ENCODE results near the gene THOC7.
A peak's percentile ranks its signal among the peaks of the same experiment; 100 is the strongest.

Gene THOC7

DNA sequence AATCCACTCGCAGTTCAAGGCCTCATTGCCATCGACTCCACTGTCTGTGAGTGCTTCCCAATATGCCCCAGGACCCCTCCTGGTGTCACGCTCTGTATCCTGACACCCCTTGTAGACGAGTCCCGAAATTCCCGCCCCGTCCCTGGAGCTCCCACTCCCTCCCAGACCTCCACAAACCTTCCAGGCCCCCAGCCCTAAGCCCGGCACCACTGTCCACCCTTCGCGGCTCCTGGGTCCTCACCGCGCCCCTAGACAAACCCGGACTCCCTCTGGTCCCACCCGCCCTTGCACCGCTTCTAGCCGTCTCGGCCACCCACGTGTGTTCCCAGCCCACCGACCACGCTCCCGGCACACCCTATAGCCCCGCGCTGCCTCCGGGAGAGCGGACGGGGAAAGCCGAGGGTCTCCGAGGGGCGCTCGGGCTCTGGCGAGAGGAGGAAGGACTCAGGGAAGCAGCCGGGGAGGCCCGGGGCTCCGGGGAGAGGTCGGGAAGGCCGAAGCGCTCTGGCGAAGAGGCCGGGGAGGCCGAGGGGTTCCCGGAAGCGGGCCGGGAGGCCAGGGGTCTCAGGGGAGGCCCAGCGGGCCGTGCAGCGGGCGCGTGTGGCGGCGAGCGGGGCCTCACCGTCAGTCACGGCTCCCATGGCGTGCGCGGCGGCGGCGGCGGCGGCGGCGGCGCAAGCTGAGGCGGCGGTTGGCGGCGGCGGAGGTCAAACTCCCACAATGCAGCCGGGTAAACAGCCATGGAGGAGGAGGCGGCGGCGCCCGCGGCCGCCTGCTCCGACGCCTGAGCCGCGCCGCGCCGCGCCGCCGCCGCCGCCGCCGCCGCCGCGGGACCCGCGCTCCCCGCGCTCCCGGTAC, at the start of gene THOC7, which contains the start of gene ATXN7:
Gene THOC7, minus strand, starts transcription at position 656 of the 858 bp plus-strand sequence. Its CDS starts 15 bp downstream, at position 641.
Gene ATXN7, plus strand, starts transcription at position 718 of the 858 bp plus-strand sequence. CDS start 48,732 bp downstream, outside the sequence.
- Histone ChIP-seq H3K4me3 (ENCODE audit: low read depth, low read length) (peak within 1 kb of the TSS; percentile 97), H3K36me3 (peaks cover 19% of the 10 kb centered on the region), H3K27ac (peak within 1 kb of the TSS; percentile 98), H3K9me3 (ENCODE audit: severe bottlenecking) (no peaks in the 10 kb centered on the region), H3K27me3 (ENCODE audit: insufficient read depth, low read depth, severe bottlenecking) (no peaks in the 10 kb centered on the region)
- TF ChIP-seq CTCF (IDR thresholded peaks at IDR 0.05; ENCODE audit: low read depth, low read length), result no peak
- DNase-seq, result peak; percentile 79

DNA sequence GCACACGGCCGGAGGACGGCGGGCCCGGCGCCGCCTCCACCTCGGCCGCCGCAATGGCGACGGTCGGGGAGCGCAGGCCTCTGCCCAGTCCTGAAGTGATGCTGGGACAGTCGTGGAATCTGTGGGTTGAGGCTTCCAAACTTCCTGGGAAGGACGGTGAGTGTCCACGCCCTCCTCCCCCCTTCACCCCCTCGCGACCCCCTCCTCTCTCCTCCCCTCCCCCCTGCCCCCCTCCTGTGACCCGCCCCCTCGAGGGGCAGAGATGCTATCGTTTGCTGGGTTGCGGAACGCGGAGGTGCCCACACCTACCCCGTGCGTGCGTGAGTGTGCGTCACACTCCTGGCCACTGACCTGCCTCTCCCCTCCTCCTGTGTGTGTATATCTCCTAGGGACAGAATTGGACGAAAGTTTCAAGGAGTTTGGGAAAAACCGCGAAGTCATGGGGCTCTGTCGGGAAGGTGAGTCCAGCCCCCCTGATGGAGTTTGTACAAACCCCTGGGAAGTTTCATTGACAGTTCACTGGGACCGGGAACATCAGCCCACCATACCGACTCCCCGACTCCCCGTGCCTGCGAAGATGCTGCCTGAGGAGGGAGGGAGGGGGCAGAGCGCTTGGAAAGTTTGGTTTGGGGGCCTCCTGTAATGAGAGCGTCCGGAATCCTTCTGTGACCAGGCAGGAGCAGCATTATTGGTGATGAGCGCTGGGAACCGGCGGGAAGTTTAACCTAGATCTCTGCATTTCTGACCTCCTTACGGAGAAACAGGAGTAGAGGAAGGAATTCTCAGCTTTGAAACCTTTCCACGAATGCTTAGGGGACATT, 49.4 kb upstream of the THOC7 start:
- peaks cover 31% of the 10 kb centered on the region for H3K36me3 ChIP-seq
- no peak overlapping the region for H3K27ac ChIP-seq
- peak overlapping the region; percentile 39 for H3K4me3 ChIP-seq (ENCODE audit: low read depth, low read length)
- H3K27me3 ChIP-seq (ENCODE audit: insufficient read depth, low read depth, severe bottlenecking), result no peaks in the 10 kb centered on the region
- H3K9me3 ChIP-seq (ENCODE audit: severe bottlenecking), result no peaks in the 10 kb centered on the region
- no peak for DNase-seq
- TF ChIP-seq CTCF (IDR thresholded peaks at IDR 0.05; ENCODE audit: low read depth, low read length), result no peak

DNA sequence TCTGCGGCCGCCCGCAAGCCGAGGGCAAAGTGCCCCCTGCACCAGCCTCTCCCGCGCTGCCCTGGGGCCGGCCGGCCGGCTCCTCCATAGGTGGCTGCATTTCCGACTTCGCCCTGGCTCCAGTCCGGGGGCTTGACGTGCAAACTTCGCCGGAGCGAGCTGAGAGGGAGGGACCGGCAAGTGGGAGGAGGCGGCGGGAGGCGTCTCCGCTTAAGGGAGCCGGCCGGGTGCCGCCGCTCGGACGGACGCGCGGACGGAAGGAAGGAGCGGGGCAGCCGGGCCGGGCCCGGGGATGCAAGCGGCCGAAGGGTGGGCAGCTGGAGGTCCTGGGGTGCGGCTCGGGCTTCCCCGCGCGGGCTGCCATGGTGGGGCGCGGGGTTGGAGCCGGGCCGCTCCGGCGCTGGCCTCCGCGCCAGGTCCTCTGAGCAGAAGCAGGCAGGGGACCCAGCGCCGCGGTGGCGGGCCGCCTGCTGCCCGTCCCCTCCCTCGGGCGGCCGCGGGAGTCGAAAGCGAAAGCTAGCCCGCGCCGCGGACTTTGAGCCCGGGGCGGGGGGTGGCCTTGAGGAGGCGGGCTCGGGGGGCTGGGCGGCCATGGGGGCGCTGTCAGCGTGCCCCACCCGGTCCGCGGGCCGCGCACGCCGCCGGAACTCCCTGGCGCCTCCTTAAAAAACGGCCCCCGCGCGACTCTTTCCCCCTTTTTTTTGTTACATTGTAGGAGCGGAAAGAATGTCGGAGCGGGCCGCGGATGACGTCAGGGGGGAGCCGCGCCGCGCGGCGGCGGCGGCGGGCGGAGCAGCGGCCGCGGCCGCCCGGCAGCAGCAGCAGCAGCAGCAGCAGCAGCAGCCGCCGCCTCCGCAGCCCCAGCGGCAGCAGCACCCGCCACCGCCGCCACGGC, 48.5 kb upstream of the THOC7 start, which contains the start of gene SCAANT1:
Gene SCAANT1, minus strand, starts transcription at position 511 of the 895 bp plus-strand sequence.
- Histone ChIP-seq H3K4me3 (ENCODE audit: low read depth, low read length) (peak within 1 kb of the TSS; percentile 75), H3K9me3 (ENCODE audit: severe bottlenecking) (no peaks in the 10 kb centered on the region), H3K36me3 (peaks cover 23% of the 10 kb centered on the region), H3K27me3 (ENCODE audit: insufficient read depth, low read depth, severe bottlenecking) (no peaks in the 10 kb centered on the region), H3K27ac (peak within 1 kb of the TSS; percentile 84)
- TF ChIP-seq CTCF (IDR thresholded peaks at IDR 0.05; ENCODE audit: low read depth, low read length), result 0 out of 2 replicates have a peak, but pooled peaks have one; percentile 0
- DNase-seq, result peak; percentile 83

DNA sequence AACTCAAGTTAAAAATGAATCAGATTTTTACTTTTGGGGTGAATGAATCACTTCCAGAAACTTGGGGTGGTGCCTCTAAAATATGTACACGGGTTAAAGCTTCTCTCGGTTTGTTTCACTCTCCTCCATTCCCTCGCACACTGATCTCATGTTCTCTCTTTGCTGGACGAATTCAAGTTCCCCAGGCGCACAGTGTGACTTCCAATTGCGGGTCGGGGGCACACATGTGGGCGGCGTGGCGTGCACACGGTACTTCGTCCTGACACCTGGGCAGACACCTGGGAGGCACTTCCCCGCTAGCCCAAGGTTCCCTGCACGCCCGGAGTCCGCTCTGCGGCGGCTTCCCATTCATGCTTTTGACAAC, 47.9 kb upstream of the THOC7 start:
- Histone ChIP-seq H3K27me3 (ENCODE audit: insufficient read depth, low read depth, severe bottlenecking) (no peaks in the 10 kb centered on the region), H3K4me3 (ENCODE audit: low read depth, low read length) (peak overlapping the region; percentile 75), H3K36me3 (peaks cover 17% of the 10 kb centered on the region), H3K27ac (peak overlapping the region; percentile 84), H3K9me3 (ENCODE audit: severe bottlenecking) (no peaks in the 10 kb centered on the region)
- no peak for TF ChIP-seq CTCF (IDR thresholded peaks at IDR 0.05; ENCODE audit: low read depth, low read length)
- DNase-seq, result no peak

DNA sequence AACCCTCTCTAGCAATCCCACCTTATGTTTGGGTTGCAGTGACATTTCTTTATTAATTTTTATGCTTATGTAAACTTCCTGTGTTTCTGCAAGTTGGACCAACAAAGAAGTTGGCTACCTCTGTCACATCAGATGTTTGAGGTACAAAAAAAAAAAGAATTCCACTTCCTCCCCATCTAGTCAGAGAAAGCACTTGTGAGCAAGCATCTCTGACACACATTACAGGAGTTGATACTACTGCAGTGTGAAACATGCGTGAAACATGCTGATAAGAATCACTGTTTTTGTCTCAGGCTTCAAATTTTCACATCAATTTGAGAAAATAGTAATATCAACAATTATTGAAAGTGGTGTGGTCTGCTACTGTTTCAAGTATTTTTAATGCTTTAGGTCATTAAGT, 47.3 kb upstream of the THOC7 start:
- no peak for TF ChIP-seq CTCF (IDR thresholded peaks at IDR 0.05; ENCODE audit: low read depth, low read length)
- no peak overlapping the region for H3K4me3 ChIP-seq (ENCODE audit: low read depth, low read length)
- H3K27ac ChIP-seq, result no peak overlapping the region
- peaks cover 11% of the 10 kb centered on the region for H3K36me3 ChIP-seq
- no peaks in the 10 kb centered on the region for H3K27me3 ChIP-seq (ENCODE audit: insufficient read depth, low read depth, severe bottlenecking)
- no peak for DNase-seq
- H3K9me3 ChIP-seq (ENCODE audit: severe bottlenecking), result no peaks in the 10 kb centered on the region

All from WERI-Rb-1 (cell line).